ENCODE measurements around the gene RRP15. TPM values are rescaled to one million over a fixed set of nuclear protein-coding genes. Genes with fewer than 3 reads are reported as not detected.

The RRP15 gene
- total and polyA plus RNA-seq, 8 donors = 13.8 to 31.7 (median 26.7) TPM

DNA sequence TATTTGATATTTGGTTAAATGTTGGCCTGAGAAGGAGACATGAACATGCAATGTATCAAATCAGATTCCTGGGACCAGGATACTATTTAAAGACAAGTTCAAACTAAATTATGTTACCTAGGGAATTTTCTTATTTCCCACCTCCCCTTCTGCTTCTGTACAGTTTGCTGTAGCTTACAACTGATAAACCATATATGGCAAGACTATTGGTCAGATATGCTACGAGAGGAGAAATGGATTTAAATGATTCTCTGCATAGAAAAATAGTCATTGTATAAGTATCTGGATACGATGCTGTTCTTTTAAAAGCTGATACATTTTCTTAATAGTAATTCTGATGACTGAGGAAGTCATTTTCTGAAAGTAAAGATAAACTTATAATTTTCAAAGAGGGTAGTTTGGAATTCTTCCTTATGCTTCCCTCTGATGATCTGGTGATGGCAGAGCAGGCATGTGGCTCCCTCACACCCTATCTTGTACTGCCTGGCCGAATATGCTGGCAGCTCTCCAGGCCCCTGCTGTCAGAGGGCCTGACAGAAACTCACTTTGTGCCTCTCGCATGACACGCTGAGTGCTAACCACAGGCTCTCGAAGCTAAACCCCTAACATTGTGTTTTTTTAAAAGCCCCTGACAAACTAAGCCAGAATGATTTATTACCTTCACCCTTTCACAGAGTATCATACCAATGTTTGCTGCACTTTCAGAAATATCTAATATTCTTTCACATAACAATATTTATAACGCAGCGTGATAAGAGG lies 19.4 kb downstream of the RRP15 start:
- TF ChIP-seq, protein P1, sequence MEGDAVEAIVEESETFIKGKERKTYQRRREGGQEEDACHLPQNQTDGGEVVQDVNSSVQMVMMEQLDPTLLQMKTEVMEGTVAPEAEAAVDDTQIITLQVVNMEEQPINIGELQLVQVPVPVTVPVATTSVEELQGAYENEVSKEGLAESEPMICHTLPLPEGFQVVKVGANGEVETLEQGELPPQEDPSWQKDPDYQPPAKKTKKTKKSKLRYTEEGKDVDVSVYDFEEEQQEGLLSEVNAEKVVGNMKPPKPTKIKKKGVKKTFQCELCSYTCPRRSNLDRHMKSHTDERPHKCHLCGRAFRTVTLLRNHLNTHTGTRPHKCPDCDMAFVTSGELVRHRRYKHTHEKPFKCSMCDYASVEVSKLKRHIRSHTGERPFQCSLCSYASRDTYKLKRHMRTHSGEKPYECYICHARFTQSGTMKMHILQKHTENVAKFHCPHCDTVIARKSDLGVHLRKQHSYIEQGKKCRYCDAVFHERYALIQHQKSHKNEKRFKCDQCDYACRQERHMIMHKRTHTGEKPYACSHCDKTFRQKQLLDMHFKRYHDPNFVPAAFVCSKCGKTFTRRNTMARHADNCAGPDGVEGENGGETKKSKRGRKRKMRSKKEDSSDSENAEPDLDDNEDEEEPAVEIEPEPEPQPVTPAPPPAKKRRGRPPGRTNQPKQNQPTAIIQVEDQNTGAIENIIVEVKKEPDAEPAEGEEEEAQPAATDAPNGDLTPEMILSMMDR (IDR thresholded peaks at IDR 0.05) = no peak
- intact Hi-C loops (cut with DNase I) = no loop called here
- Histone ChIP-seq H3K27ac (no peak overlapping the region), H3K9me3 (no peaks in the 10 kb centered on the region), H3K4me3 (no peak overlapping the region), H3K4me1 (no peaks in the 10 kb centered on the region), H3K36me3 (peaks cover 0 to 12% of the 10 kb centered on the region in 2 donors), H3K27me3 (no peaks in the 10 kb centered on the region)
- ATAC-seq = no peak
- peak in 3 of 4 donors; percentile 13 to 40 (median 13) for DNase-seq

DNA sequence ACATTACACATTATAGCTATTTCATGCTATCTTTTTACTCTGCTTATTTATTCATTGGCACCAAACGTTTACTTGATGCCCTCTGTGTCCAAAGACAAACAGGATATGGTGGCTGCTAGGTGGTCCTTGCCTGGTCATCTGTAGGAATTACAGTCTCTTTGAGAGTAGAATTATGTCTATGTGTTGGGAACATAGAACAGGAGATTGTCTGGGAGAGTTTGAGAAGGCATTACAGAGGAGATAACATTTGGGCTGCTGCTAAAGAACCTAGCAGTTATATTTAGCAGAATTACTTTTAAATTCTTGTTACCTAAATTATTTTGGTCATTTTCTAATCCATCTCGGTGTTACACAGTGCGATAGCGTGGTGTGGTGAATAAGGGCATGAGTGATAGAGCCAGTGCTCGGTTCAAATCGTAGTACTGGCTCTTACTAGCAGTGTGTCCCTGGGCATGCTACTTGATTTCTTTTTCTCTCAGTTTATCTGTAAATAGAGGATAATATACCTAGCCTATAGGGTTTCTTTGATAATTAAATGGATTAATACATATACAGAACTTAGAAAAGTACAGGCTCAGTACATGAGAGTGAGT lies 20.5 kb downstream of the RRP15 start:
- H3K9me3 ChIP-seq = no peaks in the 10 kb centered on the region
- no peaks in the 10 kb centered on the region for H3K4me1 ChIP-seq
- peaks cover 0 to 12% of the 10 kb centered on the region in 2 donors for H3K36me3 ChIP-seq
- H3K27ac ChIP-seq = no peak overlapping the region
- DNase-seq (no peak), ATAC-seq (no peak)
- no peaks in the 10 kb centered on the region for H3K27me3 ChIP-seq
- TF ChIP-seq, protein P1 (IDR thresholded peaks at IDR 0.05) = no peak
- intact Hi-C loops (cut with DNase I) = no loop called here
- H3K4me3 ChIP-seq = no peak overlapping the region

DNA sequence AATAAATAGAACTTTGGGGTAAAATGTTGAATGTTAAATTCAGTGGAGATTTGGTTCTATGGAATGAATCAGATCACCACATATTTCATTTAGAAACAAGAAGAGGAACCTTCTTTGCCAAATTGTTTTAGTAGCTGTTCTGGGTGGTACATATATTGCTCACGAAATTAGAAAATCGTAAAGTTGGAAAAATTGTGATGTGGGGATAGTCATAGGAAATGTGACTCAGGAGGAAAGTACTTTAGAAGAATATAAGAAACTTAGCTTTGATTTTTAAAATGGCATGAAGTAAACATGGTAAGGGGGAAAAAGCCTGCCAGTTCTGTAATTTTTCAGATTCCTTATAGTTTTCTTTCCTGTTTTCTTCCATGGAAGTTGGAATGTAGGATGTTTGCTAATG lies 27.4 kb downstream of the RRP15 start:
- DNase-seq = no peak
- no peaks in the 10 kb centered on the region for H3K9me3 ChIP-seq
- TF ChIP-seq, protein P1 (IDR thresholded peaks at IDR 0.05) = no peak
- H3K27me3 ChIP-seq = no peaks in the 10 kb centered on the region
- peaks cover 0 to 9% of the 10 kb centered on the region in 2 donors for H3K36me3 ChIP-seq
- no peak overlapping the region for H3K4me3 ChIP-seq
- intact Hi-C loops (cut with DNase I) = no loop called here
- no peak for ATAC-seq
- H3K4me1 ChIP-seq = no peaks in the 10 kb centered on the region
- H3K27ac ChIP-seq = no peak overlapping the region

DNA sequence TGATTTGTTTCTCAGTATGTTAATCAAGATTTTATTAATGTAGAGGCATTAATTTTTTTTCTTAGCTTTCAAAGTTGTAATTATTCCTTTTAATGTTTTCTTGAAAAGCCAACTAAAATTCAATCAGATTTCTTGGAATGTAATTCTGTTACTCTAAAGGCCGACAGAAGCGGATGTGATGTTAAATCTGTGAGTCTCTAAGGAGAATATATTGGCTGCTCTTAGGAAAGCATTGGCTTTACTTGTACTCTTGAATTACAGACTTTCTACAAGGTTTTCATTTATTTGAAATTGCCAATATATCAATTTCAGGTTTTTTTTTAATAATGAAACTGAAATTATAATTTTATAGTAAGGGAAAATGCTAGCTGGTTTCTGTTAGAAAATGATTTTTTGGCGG lies 29.2 kb downstream of the RRP15 start:
- TF ChIP-seq, protein P1 (IDR thresholded peaks at IDR 0.05) = no peak
- ATAC-seq (no peak), DNase-seq (no peak)
- intact Hi-C loops (cut with DNase I) = no loop called here
- Histone ChIP-seq H3K36me3 (no peaks in the 10 kb centered on the region), H3K27me3 (no peaks in the 10 kb centered on the region), H3K9me3 (no peaks in the 10 kb centered on the region), H3K27ac (no peak overlapping the region), H3K4me1 (no peaks in the 10 kb centered on the region), H3K4me3 (no peak overlapping the region)

DNA sequence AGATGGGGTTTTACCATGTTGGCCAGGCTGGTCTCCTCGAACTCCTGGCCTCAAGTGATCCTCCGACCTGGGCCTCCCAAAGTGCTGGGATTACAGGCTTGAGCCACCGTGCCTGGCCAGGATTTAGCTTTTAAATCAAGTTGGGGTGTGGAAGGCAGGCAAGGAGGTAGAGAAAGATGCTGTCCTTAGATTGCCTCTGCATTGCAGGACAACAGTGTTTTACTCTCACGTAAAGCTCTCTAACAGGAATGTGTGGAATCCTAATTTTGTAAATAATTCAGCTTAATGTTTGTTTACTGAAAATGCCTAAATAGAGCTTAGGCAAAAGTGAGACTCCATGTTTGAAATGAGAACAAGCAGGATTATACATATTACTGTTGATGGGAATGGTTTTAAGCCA lies 30.5 kb downstream of the RRP15 start:
- DNase-seq (no peak), ATAC-seq (no peak)
- Histone ChIP-seq H3K27me3 (no peaks in the 10 kb centered on the region), H3K4me1 (no peaks in the 10 kb centered on the region), H3K36me3 (no peaks in the 10 kb centered on the region), H3K9me3 (no peaks in the 10 kb centered on the region), H3K27ac (no peak overlapping the region), H3K4me3 (no peak overlapping the region)
- TF ChIP-seq, protein P1 (IDR thresholded peaks at IDR 0.05) = no peak
- intact Hi-C loops (cut with DNase I) = no loop called here
